GM19395 (cell line): ENCODE data around the gene RNF126.
"Not testable (repeated sequence)": the region's sequence is repeated elsewhere in the genome, so short reads cannot be mapped to it uniquely, and the experiment has no call there.

Experiments used
- ATAC-seq: cut with Tn5 transposase; IDR thresholded peaks from one replicate; pipeline ENCODE4 v1.9.1; 2021; ENCODE audit warnings: mild to moderate bottlenecking, moderate library complexity; ENCODE audit not compliant: unreplicated experiment

RNF126 gene

DNA sequence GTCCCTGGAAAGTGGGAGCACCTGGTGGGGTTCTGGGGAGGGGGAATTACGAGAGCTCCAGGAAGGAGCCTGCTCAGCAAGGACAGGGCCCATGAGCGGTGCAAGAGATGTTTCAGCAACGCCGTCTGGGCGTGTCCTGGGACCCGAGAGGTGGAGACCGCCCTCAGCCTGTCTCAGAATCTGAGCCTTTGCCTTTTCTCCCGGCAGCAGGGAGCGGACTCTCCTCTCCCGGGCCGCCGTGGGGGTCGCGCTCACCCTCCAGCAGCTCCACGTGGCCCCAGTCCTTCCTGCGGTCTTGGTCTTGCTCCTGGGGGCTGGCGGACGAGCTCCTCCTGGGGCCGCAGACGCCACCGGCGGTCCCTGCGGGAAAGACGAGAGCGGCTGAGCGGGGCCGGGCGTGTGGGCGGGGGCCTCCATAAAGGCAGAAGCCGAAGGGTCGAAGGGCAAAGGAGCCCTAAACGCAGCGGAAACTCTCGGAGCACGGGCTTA lies 30.4 kb downstream of the RNF126 start:
- peak; percentile 24 for ATAC-seq

GRCh38 chr19:629961-630714 lies 32.9 kb downstream of the RNF126 start:
- ATAC-seq, result no peak

GRCh38 chr19:629515-629914 lies 33.5 kb downstream of the RNF126 start:
- not testable (repeated sequence) for ATAC-seq

GRCh38 chr19:628168-628567 lies 34.8 kb downstream of the RNF126 start:
- no peak for ATAC-seq

DNA sequence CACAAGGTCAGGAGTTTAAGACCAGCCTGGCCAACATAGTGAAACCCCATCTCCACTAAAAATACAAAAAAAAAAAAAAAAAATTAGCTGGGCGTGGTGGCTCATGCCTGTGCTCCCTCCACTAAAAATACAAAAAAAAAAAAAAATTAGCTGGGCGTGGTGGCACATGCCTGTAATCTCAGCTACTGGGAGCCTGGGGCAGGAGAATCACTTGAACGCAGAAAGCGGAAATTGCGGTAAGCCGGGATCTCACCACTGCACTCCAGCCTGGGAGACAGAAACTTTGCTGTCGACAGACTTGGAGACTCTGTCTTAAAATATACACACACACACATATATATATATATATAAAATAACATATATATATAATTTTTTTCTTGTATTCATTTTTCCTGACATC lies 36.4 kb downstream of the RNF126 start:
- ATAC-seq, result not testable (repeated sequence)

- no peak for ATAC-seq
Observed at GRCh38 chr19:625257-625656, 37.8 kb downstream of the RNF126 start.

GRCh38 chr19:624433-625109 lies 38.4 kb downstream of the RNF126 start:
- no peak for ATAC-seq

DNA sequence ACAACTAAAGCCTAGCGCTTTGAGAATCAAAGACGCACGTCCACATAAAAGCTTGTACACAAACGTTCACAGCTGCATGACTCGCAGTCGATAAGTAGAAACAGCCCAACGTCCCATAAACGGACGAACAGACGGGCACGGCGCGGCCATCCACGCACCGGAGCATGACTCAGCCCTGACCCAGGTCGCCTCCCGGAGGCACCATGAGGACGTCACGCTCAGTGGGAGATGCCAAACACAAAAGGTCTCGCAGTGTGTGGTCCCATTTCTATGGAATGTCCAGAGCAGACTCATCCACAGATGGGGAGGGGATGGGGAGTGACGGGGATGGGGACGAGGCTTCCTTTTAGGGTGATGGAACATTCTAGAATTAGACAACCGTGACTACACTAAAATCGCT lies 39.0 kb downstream of the RNF126 start:
- ATAC-seq, result no peak

GRCh38 chr19:623175-623916 lies 39.7 kb downstream of the RNF126 start:
- no peak for ATAC-seq

GRCh38 chr19:622666-623065 lies 40.3 kb downstream of the RNF126 start:
- ATAC-seq, result no peak

DNA sequence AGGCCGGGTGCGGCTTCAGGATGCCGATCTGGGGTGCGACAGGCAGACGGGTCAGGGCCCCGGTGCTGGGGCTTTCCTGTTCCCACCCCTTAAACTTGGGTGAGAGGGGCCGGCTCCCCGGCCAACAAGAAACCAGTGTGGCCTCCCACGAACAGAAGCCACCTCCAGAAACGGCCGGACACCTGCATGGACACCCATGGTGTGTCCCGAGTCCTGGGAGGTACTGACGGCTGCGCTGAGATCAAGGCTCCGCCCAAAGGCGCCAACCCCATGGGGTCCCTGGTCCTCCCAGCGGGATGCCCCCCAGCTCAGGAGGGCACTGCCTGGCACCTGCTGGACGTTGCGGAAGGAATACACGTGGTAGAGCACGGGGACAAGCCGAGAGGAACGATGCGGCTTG lies 41.2 kb downstream of the RNF126 start:
- no peak for ATAC-seq

GRCh38 chr19:621191-621590 lies 41.8 kb downstream of the RNF126 start:
- not testable (repeated sequence) for ATAC-seq

- no peak for ATAC-seq
Observed at GRCh38 chr19:620166-620862, 42.7 kb downstream of the RNF126 start.

DNA sequence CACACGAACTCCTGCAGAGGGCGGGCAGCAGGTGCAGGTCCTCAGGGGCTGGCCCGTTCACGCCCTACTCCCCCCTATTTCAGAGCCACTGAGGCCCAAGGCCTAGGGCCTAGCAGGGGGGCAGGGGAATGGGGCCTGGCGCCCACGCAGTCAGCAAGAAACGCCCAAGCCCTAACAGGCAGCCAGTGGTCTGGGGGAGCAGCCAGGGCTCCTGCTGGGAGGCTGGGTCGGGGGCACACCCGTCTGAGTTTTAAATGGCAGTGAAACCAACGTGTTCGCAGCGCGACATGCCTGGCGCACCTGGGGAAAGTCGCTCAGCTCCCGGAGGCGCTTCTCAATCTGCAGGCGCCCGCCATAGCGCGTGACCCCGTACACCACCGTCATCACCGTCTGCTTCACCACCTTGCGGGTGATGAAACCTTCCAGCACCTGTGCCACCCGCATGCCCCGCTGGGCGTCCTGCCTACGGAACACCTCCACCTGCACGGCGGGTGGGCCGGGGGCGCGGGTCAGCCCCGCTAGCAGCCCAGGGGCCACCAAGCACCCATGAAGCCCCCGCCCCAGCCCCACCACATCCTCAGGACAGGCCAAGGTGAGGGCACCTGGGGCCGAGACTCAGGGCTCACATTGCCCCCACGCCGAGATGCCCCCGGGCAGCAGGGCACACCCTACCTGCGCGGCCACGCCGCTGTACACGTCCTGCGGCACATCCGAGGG lies 43.6 kb downstream of the RNF126 start:
- no peak for ATAC-seq

DNA sequence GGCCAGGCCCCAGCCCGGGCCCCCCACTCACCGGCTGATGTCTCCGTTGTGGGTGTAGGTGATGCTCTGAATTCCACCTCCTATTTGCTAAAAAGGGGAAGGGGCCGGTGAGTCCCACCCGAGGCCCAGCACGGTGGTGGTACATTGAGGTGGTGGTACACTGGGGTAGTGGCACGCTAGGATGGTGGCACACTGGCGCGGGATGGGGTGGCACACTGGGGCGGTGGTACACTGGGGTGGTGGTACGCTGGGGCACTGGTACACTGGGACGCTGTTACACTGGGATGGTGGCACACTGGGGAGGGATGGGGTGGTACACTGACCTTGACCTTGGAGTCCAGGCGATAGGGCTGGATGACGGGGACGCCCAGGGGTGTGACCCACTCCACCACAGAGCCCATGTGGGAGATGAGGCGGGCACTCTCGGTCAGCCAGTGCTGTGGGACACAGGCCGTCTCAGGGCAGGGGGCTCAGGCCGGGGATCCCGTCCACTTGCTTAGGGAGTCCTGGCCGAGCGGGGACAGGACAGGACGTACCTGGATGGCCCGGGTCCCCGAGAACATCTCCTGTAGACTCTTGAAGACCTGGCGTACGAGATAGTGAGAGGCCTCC lies 44.2 kb downstream of the RNF126 start:
- no peak for ATAC-seq

DNA sequence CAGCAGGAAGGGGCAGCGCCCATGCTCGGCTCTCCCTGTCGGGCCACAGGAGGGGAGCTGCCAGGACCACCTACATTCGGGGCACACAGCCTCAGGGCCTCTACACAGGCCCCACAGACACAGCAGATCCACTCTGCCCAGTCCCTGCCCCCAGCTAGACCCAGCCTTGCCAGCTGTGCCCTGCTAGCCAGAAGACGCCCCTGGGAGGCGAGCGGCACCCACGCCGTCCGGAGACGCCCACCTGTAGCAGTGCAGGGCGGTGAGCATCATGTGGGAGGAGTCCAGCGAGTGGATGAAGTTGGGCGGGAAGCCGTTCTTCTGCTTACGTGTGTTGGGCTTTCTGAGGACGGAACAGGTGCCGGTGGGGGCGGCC lies 44.8 kb downstream of the RNF126 start:
- ATAC-seq, result no peak

GRCh38 chr19:617551-618246 lies 45.3 kb downstream of the RNF126 start:
- ATAC-seq, result no peak

DNA sequence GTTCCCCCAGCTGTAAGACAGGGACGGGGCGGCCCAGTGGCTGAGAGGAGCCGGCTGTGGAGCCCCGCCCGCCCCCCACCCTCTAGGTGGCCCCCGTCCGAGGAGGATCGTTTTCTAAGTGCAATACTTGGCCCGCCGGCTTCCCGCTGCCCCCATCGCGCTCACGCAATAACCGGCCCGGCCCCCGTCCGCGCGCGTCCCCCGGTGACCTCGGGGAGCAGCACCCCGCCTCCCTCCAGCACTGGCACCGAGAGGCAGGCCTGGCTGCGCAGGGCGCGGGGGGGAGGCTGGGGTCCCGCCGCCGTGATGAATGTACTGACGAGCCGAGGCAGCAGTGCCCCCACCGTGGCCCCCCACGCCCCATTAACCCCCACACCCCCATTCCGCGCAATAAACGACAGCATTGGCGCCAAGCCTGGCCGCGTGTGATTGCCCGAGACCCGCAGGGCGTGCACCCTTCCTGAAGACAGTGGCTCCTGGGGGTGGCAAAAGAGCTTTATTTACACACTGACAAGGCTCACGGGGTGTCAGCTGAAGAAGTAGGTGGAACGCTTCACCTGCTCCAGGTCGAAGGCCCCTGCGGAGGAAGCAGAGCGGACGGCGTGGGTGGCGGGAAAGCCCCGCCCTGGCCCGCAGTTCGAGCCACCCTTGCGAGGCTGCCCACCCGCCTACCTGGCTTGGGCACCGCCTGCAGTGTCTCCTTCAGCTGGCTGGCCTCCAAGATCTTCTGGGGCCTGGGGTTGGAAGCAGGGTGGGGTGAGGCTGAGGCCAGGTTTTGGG lies 46.1 kb downstream of the RNF126 start:
- ATAC-seq, result no peak
